ENCODE results near the gene MGP. TPM values are rescaled to one million over a fixed set of nuclear protein-coding genes. Genes with fewer than 3 reads are reported as not detected.

MGP gene
- total RNA-seq, 1 experiment from 2014 or later, result 0.72 TPM

DNA sequence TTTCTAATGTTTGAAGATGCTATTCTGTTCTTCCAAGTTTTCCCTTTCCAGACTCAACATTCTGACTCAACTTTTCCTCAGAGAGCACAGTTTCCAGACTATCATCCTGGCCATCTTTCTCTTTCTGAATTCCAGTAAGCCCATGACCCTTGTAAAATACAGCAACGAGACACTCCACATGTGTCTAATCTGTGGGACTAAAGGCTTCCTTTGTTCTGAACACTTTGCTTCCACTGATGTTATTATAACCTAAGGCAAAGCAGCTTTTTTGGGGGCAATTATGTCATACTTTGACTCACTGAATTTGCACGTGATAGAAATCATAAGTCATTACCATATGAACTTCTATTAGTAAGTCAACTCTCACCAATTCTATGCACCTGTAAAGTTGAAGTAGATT is 36.0 kb downstream of the MGP start:
- H3K36me3 ChIP-seq (ENCODE audit: control insufficient read depth, insufficient read depth, low read length), result no peaks in the 10 kb centered on the region
- DNase-seq (ENCODE audit: low read depth, low spot score), result no peak
- no peak for ATAC-seq
- intact Hi-C loops (cut with micrococcal nuclease; ENCODE audit: unreplicated experiment), result loop anchor here (10.0 kb wide), 1 partner anchor 375 kb away; the partner anchor contains the start of gene RERG
- ChIA-PET CTCF (no interaction called here), POLR2A (no interaction called here)
- H3K4me3 ChIP-seq (ENCODE audit: low read depth in 2 of 2, low read length in 2 of 2), result no peak overlapping the region
- in situ Hi-C loops (cut with HindIII; ENCODE audit: low pct_unique_long_range_greater_than_20kb, low sequenced_read_pairs), result no loop called here
- no peaks in the 10 kb centered on the region for H3K4me1 ChIP-seq (ENCODE audit: control insufficient read depth, insufficient read depth, low read length)
- no peaks in the 10 kb centered on the region for H3K9me3 ChIP-seq (ENCODE audit: control insufficient read depth, insufficient read depth, low read depth, low read length)
- no TSS peak for BruUV-seq (replicated peaks)
- H3K27ac ChIP-seq (ENCODE audit: low read length), result no peak overlapping the region
- no peaks in the 10 kb centered on the region for H3K27me3 ChIP-seq (ENCODE audit: control insufficient read depth, insufficient read depth, low read length)
- TF ChIP-seq TCF7L2 (IDR thresholded peaks at IDR 0.05; ENCODE audit: low read depth, low read length), result no peak
- TF ChIP-seq SIN3A (IDR thresholded peaks at IDR 0.05; ENCODE audit: borderline replicate concordance, insufficient read depth, low read depth, low read length), result no peak
- TF ChIP-seq, protein P1, sequence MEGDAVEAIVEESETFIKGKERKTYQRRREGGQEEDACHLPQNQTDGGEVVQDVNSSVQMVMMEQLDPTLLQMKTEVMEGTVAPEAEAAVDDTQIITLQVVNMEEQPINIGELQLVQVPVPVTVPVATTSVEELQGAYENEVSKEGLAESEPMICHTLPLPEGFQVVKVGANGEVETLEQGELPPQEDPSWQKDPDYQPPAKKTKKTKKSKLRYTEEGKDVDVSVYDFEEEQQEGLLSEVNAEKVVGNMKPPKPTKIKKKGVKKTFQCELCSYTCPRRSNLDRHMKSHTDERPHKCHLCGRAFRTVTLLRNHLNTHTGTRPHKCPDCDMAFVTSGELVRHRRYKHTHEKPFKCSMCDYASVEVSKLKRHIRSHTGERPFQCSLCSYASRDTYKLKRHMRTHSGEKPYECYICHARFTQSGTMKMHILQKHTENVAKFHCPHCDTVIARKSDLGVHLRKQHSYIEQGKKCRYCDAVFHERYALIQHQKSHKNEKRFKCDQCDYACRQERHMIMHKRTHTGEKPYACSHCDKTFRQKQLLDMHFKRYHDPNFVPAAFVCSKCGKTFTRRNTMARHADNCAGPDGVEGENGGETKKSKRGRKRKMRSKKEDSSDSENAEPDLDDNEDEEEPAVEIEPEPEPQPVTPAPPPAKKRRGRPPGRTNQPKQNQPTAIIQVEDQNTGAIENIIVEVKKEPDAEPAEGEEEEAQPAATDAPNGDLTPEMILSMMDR (IDR thresholded peaks at IDR 0.05), result no peak
- TF ChIP-seq REST (IDR thresholded peaks at IDR 0.05; ENCODE audit: insufficient read depth in 1 of 2, low read depth in 2 of 2, low read length in 1 of 2), result no peak
- TF ChIP-seq POLR2AphosphoS5 (IDR thresholded peaks at IDR 0.05; ENCODE audit: low read depth, low read length), result no peak

DNA sequence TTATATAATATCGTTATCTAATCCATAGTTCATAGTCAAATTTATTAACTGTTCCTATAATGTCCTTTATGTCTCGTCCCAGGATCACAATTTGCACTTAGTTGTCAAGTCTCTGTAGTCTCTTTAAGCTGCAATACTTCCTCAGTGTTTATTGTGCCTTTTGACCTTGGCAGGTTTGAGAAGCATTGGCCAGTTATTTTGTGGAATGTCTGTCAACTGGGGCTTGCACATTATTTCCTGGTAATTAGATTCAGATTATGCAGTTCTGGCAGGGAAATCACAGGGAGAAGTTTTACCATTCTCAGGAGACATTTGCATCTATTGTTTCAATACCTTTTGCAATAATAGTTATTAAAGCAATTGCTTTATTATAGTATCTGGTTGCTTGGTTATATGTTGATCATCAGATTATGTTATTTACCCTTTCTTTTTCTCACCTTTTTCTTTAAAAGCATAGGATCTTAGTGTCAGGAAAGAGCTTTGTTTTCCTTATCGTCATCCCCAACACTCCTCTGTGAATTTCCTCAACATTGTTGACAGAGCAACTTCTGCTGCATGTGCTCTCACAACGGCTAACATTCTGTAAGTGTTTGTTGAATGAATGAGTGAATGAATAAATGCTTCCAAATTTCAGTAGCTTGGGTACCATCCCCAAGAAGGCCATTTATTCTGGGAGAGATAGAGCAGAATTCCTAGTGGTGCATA is 38.6 kb downstream of the MGP start:
- CTCF ChIA-PET, result no interaction called here
- in situ Hi-C loops (cut with HindIII; ENCODE audit: low pct_unique_long_range_greater_than_20kb, low sequenced_read_pairs) (no loop called here), intact Hi-C loops (cut with micrococcal nuclease; ENCODE audit: unreplicated experiment) (loop anchor here (10.0 kb wide), 1 partner anchor 378 kb away; the partner anchor contains the start of gene RERG)
- DNase-seq (ENCODE audit: low read depth, low spot score) (no peak), ATAC-seq (no peak)
- no peak overlapping the region for H3K4me3 ChIP-seq (ENCODE audit: low read depth in 2 of 2, low read length in 2 of 2)
- H3K9me3 ChIP-seq (ENCODE audit: control insufficient read depth, insufficient read depth, low read depth, low read length), result no peaks in the 10 kb centered on the region
- H3K4me1 ChIP-seq (ENCODE audit: control insufficient read depth, insufficient read depth, low read length), result no peaks in the 10 kb centered on the region
- no peaks in the 10 kb centered on the region for H3K27me3 ChIP-seq (ENCODE audit: control insufficient read depth, insufficient read depth, low read length)
- POLR2A ChIA-PET, result interaction anchor here (0.5 kb wide), 1 partner anchor 71 kb away, joined by 4 read pairs; no protein-coding TSS in a partner anchor
- TF ChIP-seq TCF7L2 (IDR thresholded peaks at IDR 0.05; ENCODE audit: low read depth, low read length), result no peak
- no peak for TF ChIP-seq POLR2AphosphoS5 (IDR thresholded peaks at IDR 0.05; ENCODE audit: low read depth, low read length)
- TF ChIP-seq, protein P1 (IDR thresholded peaks at IDR 0.05), result no peak
- TF ChIP-seq REST (IDR thresholded peaks at IDR 0.05; ENCODE audit: insufficient read depth in 1 of 2, low read depth in 2 of 2, low read length in 1 of 2), result no peak
- no peak for TF ChIP-seq SIN3A (IDR thresholded peaks at IDR 0.05; ENCODE audit: borderline replicate concordance, insufficient read depth, low read depth, low read length)
- no peaks in the 10 kb centered on the region for H3K36me3 ChIP-seq (ENCODE audit: control insufficient read depth, insufficient read depth, low read length)
- H3K27ac ChIP-seq (ENCODE audit: low read length), result no peak overlapping the region
- no TSS peak for BruUV-seq (replicated peaks)

Data from Panc1 (cell line).